GM19239 (cell line): ENCODE data around the gene NOS3.

Experiments used
- DNase-seq: peaks from one replicate; pipeline ENCODE4 v3.0.0; 2011; ENCODE audit warnings: low spot score; ENCODE audit not compliant: insufficient read length
- FAIRE-seq: peaks from 2 replicates; lab custom pipeline; 2011; peaks lifted over from hg19 to GRCh38; lab: Jason Lieb, UNC

NOS3 gene

GRCh38 chr7:151047976-151048815, 57.4 kb downstream of the NOS3 start, which contains the start of gene ASIC3:
Gene ASIC3, plus strand, starts transcription at chr7:151048531. Its CDS starts 355 bp downstream, at chr7:151048886.
- no peak for DNase-seq
- no peak for FAIRE-seq

- DNase-seq (no peak), FAIRE-seq (no peak)
Observed at GRCh38 chr7:151048911-151049463, 58.2 kb downstream of the NOS3 start.

- DNase-seq = no peak
- FAIRE-seq = no peak
Observed at GRCh38 chr7:151051108-151051507, 60.3 kb downstream of the NOS3 start.

- FAIRE-seq (no peak), DNase-seq (no peak)
Observed at GRCh38 chr7:151053096-151053495, 62.3 kb downstream of the NOS3 start.

- FAIRE-seq (no peak), DNase-seq (no peak)
Observed at GRCh38 chr7:151053751-151054150, 62.9 kb downstream of the NOS3 start.

GRCh38 chr7:151056283-151056665, 65.5 kb downstream of the NOS3 start:
- FAIRE-seq (no peak), DNase-seq (no peak)

- DNase-seq (no peak), FAIRE-seq (no peak)
Observed at GRCh38 chr7:151056666-151057505, 66.1 kb downstream of the NOS3 start.

GRCh38 chr7:151057506-151057988, 66.7 kb downstream of the NOS3 start, which contains the start of gene CDK5:
Gene CDK5, minus strand, starts transcription at chr7:151057897. Its CDS starts 49 bp downstream, at chr7:151057848.
- DNase-seq (peak; percentile 65), FAIRE-seq (no peak)

GRCh38 chr7:151057989-151058780, 67.4 kb downstream of the NOS3 start:
- DNase-seq (peak; percentile 100), FAIRE-seq (peak; percentile 92)

- no peak for DNase-seq
Observed at GRCh38 chr7:151058781-151059366, 68.1 kb downstream of the NOS3 start.

GRCh38 chr7:151059367-151060112, 68.7 kb downstream of the NOS3 start, which contains the start of gene SLC4A2:
Gene SLC4A2, plus strand, starts transcription at chr7:151059589. Its CDS starts 2,399 bp downstream, at chr7:151061988.
- peak; percentile 95 for DNase-seq
- peak; percentile 8 for FAIRE-seq

More at GRCh38 chr7:151058781-151059366, 68.1 kb downstream of the NOS3 start:
- peak; percentile 78 for FAIRE-seq

GRCh38 chr7:151060113-151060415, 69.2 kb downstream of the NOS3 start:
- no peak for FAIRE-seq
- no peak for DNase-seq

- FAIRE-seq (no peak), DNase-seq (no peak)
Observed at GRCh38 chr7:151060416-151061212, 69.8 kb downstream of the NOS3 start.

- FAIRE-seq = no peak
Observed at GRCh38 chr7:151061213-151062110, 70.6 kb downstream of the NOS3 start.

GRCh38 chr7:151062111-151062398, 71.2 kb downstream of the NOS3 start:
- no peak for DNase-seq
- no peak for FAIRE-seq

More at GRCh38 chr7:151061213-151062110, 70.6 kb downstream of the NOS3 start:
- no peak for DNase-seq

GRCh38 chr7:151062399-151063211, 71.8 kb downstream of the NOS3 start:
- DNase-seq = no peak
- FAIRE-seq = no peak
